ENCODE results near the gene SPG7.

Gene SPG7

DNA sequence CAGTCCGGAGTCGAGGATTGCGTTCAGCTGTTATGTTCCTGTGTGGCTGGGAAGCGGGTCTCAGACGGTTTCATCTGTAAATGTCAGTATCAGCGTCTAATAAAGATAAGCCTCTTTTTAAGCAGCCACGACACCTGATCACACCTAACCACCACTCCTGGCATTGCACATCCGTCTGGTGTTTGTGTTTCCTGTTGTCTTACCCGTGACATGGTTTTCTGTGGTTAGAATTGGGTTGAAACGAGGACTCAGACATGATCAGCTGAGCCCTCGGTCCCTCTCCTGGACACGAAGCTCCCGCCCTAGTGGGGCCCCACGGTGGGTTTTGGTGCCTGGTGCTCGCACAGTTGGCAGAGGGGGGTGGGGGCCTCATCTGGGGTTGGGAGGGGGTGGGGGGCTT, 85.6 kb downstream of the SPG7 start:
- no peaks in the 10 kb centered on the region for H3K9me3 Mint-ChIP-seq (ENCODE audit: low read depth)
- peak overlapping the region; percentile 30 for H3K4me3 Mint-ChIP-seq
- no peaks in the 10 kb centered on the region for H3K27me3 Mint-ChIP-seq
- peaks cover 6% of the 10 kb centered on the region for H3K4me1 Mint-ChIP-seq (ENCODE audit: low read depth)
- no peaks in the 10 kb centered on the region for H3K36me3 Mint-ChIP-seq
- peak overlapping the region; percentile 22 for H3K27ac Mint-ChIP-seq

DNA sequence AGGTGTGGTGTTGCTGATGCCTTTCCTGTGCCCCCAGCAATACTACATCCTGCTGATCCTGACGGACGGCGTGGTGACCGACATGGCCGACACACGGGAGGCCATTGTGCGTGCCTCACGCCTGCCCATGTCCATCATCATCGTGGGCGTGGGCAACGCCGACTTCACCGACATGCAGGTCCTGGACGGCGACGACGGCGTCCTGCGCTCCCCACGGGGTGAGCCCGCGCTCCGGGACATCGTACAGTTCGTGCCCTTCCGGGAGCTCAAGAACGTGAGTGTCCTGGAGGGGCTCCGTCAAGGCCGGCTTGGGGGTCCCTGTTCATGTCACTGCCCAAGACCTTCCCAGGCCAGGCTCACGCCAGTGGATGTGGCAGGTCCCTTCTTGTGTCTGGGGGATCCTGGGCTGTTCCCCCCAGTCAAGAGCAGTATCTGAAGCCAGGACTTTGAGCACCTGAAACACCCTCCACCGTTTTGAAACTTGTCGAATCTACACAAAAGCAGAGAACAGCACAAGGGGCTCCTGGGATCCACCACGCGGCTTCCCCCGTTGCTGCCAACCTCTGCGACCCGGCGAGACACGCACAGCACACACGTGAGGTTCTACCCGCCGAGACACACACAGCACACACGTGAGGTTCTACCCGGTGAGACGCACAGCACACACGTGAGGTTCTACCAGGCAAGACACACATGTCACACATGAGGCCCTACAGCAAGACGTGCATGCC, 87.3 kb downstream of the SPG7 start:
- H3K4me1 Mint-ChIP-seq (ENCODE audit: low read depth): peaks cover 6% of the 10 kb centered on the region
- H3K4me3 Mint-ChIP-seq: no peak overlapping the region
- no peaks in the 10 kb centered on the region for H3K36me3 Mint-ChIP-seq
- no peaks in the 10 kb centered on the region for H3K9me3 Mint-ChIP-seq (ENCODE audit: low read depth)
- no peaks in the 10 kb centered on the region for H3K27me3 Mint-ChIP-seq
- H3K27ac Mint-ChIP-seq: no peak overlapping the region

DNA sequence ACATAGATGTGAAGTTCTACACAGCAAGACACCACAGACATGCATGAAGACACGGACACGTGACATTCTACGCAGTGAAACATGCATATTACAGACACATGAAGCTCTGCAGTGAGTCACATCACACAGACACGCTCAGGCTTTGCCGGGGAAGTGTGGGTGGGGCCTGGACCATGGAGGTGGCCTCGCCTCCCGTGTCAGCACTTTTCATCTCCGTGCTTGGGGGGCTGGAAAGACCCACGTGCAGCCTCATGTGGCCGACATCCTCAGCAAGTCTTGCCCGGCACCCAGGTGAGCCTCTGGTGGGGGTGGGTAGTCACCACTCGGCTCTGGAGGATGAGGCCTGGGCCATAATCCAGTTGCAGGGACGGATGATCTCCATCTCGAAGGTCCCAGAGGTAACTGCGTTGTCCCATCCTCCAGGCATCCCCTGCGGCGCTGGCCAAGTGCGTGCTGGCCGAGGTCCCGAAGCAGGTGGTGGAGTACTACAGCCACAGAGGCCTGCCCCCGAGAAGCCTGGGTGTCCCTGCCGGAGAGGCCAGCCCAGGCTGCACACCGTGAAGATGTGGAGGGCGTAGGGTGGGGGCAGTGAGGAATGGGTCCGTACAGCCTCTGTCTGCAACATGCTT, 88.0 kb downstream of the SPG7 start:
- Mint-ChIP-seq H3K36me3 (no peaks in the 10 kb centered on the region), H3K4me1 (ENCODE audit: low read depth) (peaks cover 6% of the 10 kb centered on the region), H3K9me3 (ENCODE audit: low read depth) (no peaks in the 10 kb centered on the region), H3K27ac (no peak overlapping the region), H3K27me3 (no peaks in the 10 kb centered on the region), H3K4me3 (no peak overlapping the region)

DNA sequence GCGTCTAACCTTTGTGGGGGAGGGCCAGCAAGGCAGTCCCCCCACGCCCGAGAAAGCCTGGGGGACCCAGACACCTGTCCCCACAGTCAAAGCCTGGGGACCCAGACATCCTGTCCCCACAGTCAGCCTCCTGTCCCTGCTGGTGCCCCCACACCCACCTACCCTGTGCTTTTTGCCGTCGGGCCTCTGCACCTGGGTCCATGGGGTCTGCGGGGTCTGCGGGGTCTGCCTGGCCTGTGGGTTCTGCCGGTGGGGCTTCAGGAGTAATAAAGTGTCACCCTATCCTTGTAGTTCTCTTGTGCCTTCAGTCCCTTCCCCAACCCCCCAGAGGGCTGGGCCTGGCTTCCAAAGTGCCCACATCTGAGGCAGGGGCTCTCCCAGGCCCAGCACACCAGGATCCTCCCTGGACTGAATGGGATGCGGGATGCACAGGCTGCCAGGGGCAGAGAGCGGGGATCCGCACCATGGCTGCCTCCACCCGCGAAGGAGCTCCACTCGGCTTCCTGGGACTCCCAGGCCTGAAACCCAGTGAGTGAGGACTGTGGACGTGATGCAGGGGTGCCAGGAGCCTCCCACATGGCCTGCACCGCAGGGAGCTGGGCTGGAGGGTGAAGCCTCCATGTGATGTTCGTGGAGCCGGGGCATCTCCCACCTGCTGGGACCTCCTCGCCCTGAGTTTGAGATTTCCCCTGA, 88.9 kb downstream of the SPG7 start:
- H3K27ac Mint-ChIP-seq: no peak overlapping the region
- H3K4me3 Mint-ChIP-seq: no peak overlapping the region
- peaks cover 7% of the 10 kb centered on the region for H3K4me1 Mint-ChIP-seq (ENCODE audit: low read depth)
- no peaks in the 10 kb centered on the region for H3K36me3 Mint-ChIP-seq
- no peaks in the 10 kb centered on the region for H3K27me3 Mint-ChIP-seq
- no peaks in the 10 kb centered on the region for H3K9me3 Mint-ChIP-seq (ENCODE audit: low read depth)

DNA sequence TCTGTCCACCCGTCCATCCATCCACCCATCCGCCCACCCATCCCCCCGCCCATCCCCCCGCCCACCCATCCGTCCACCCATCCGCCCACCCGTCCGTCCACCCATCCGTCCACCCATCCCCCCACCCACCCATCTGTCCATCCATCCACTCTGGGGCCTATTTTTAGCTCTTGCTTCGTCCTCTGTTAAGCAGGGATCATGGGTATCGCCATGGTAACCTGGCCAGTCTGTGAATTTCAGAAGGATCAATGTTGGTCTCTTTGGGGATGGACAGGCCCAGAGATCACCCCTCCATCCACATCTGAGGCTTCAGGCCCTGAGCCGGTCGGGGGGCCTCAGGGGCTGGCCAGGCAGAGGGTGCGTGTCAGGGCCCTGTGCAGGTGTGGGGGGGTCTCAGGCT, 90.0 kb downstream of the SPG7 start:
- Mint-ChIP-seq H3K4me3 (no peak overlapping the region), H3K36me3 (no peaks in the 10 kb centered on the region), H3K27ac (no peak overlapping the region), H3K4me1 (ENCODE audit: low read depth) (peaks cover 18% of the 10 kb centered on the region), H3K27me3 (peaks cover 2% of the 10 kb centered on the region), H3K9me3 (ENCODE audit: low read depth) (no peaks in the 10 kb centered on the region)

DNA sequence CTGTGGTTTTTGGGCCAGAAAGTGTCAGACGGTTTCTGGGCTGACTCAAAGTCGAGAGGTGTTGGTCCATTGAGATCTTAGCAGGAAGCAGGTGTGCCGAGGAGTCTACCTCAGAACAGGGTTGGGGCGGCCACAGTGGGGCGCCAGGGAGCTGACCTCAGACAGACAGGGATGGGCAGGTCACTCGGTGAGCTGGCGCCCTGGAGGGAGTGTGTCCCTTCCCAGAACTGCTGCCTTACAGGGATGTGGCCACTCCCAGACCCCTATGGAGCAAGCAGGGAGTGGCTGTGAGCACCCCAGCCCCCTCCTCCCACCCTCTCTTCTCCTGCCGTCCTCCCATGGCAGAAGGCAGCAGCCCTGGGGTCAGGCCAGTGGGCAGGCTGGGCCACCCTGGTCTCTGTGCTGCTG, 91.3 kb downstream of the SPG7 start:
- no peak overlapping the region for H3K4me3 Mint-ChIP-seq
- no peaks in the 10 kb centered on the region for H3K36me3 Mint-ChIP-seq
- peaks cover 2% of the 10 kb centered on the region for H3K27me3 Mint-ChIP-seq
- no peak overlapping the region for H3K27ac Mint-ChIP-seq
- no peaks in the 10 kb centered on the region for H3K9me3 Mint-ChIP-seq (ENCODE audit: low read depth)
- peaks cover 12% of the 10 kb centered on the region for H3K4me1 Mint-ChIP-seq (ENCODE audit: low read depth)

DNA sequence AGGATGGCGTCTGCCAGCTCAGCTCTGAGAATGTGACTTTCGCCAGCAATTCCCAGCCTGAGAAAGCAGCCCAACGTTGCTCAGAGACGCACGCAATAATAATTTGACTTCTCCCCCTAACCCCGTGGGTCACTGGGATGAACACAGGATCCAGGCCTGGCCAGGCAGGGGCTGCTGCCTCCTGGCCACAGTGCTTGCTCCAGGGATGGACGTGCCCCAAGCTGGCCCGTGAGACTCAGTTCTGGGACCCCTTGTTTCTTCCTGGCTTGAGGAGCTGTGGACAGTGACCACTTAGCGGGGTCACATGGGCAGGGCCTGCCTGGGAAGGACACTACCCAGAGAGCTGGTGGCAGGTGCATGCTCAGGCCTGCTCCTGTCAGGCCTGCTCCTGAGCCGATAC, 91.7 kb downstream of the SPG7 start:
- peaks cover 12% of the 10 kb centered on the region for H3K4me1 Mint-ChIP-seq (ENCODE audit: low read depth)
- H3K27ac Mint-ChIP-seq: no peak overlapping the region

DNA sequence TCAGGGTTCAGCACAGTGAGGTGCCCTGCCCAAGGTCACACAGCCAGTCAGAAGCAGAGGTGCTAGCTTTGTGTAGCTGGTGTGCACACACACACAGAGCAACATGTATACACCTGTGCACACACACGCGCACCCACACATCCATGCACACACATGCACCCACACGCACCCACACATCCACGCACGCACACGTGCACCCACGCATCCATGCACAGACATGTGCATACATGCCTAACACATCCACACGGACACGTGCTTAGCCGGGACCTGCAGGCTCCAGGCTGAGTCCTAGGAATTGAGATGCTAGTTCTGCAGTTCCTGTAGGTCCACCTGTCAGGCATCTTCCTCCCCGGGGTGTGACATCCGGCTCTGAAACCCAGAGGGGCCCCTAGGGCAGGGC, 92.2 kb downstream of the SPG7 start:
- H3K27me3 Mint-ChIP-seq: peaks cover 2% of the 10 kb centered on the region

More for the DNA sequence above, 91.7 kb downstream of the SPG7 start:
- H3K9me3 Mint-ChIP-seq (ENCODE audit: low read depth): no peaks in the 10 kb centered on the region
- peaks cover 2% of the 10 kb centered on the region for H3K27me3 Mint-ChIP-seq
- no peaks in the 10 kb centered on the region for H3K36me3 Mint-ChIP-seq
- H3K4me3 Mint-ChIP-seq: no peak overlapping the region

DNA sequence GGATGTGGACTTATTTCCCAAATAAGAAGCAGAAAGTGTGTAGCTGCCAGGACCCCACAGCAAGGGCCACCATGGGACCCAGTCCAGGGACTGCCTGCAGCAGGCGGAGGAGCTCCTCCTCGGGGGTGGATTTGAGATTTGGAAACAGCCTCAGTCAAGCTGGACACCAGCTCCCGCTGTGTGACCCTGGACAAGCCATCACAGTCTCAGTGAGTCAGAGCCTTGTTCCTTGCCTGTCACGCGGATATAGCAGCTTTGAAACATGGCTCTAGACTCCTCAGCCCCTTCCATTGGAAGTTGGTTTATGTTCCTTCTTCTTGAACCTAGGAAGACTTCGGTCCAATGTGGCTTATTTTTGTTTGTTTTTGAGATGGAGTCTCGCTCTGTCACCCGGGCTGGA, 92.8 kb downstream of the SPG7 start:
- H3K36me3 Mint-ChIP-seq: no peaks in the 10 kb centered on the region
- peaks cover 2% of the 10 kb centered on the region for H3K27me3 Mint-ChIP-seq
- H3K4me1 Mint-ChIP-seq (ENCODE audit: low read depth): peaks cover 12% of the 10 kb centered on the region
- H3K4me3 Mint-ChIP-seq: no peak overlapping the region
- no peaks in the 10 kb centered on the region for H3K9me3 Mint-ChIP-seq (ENCODE audit: low read depth)
- no peak overlapping the region for H3K27ac Mint-ChIP-seq

More for the DNA sequence above, 92.2 kb downstream of the SPG7 start:
- H3K4me1 Mint-ChIP-seq (ENCODE audit: low read depth): peaks cover 12% of the 10 kb centered on the region
- no peaks in the 10 kb centered on the region for H3K36me3 Mint-ChIP-seq
- H3K4me3 Mint-ChIP-seq: no peak overlapping the region
- H3K27ac Mint-ChIP-seq: no peak overlapping the region
- H3K9me3 Mint-ChIP-seq (ENCODE audit: low read depth): no peaks in the 10 kb centered on the region

DNA sequence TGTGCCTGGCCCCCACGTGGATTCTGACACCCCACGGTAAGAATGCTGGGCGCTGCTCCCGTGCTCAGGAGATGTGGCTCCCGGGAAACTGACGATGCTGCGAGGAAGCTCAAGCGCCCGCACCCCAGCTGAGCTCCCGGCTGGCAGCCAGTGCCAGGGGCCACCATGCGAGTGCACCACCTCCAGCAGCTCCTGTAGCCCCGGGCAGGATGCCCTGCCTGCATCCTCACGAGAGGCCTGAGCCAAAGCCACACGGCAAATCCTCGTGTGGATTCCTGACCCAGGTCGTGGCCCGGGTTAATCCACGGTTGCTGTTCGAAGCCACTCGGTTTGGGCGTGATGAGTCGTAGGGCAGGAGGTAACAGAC, 93.7 kb downstream of the SPG7 start:
- Mint-ChIP-seq H3K36me3 (no peaks in the 10 kb centered on the region), H3K4me3 (no peak overlapping the region), H3K4me1 (ENCODE audit: low read depth) (peaks cover 12% of the 10 kb centered on the region), H3K27me3 (peaks cover 2% of the 10 kb centered on the region), H3K9me3 (ENCODE audit: low read depth) (no peaks in the 10 kb centered on the region), H3K27ac (no peak overlapping the region)

DNA sequence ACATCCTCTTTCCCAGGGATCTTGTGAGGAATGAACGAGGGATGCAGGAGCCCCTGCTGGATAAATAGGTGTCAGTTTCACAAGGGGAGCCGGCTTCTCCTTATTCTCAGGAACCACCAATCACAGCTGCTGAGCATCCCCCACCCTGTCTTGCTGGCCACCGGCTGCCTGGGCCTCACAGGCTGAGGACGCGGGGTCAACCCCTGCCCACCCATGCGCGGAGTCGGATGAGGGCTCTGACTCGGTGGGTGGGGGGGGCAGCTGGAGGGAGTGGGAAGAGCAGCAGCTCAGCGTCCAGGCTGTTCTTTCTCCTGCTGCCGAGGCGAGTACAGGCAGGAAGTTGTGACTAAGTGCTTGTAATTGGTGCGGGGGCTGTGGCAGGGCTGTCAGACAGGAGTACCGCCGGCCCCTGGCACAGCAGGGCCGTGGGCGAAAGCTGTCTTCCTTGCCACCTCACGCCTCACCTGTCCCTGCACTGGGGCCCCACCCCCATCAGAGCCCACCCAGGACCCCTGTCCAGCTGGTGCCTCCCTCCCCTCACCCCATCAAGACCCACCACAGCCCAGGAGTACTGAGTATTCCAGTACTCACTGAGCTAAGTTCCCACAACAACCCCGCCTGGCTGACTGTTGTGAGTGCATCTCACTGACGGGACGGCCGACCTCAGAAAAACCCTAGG, 94.2 kb downstream of the SPG7 start:
- H3K36me3 Mint-ChIP-seq: no peaks in the 10 kb centered on the region
- H3K27me3 Mint-ChIP-seq: peaks cover 2% of the 10 kb centered on the region
- H3K4me3 Mint-ChIP-seq: peak overlapping the region; percentile 52
- H3K4me1 Mint-ChIP-seq (ENCODE audit: low read depth): peaks cover 12% of the 10 kb centered on the region
- H3K9me3 Mint-ChIP-seq (ENCODE audit: low read depth): no peaks in the 10 kb centered on the region
- no peak overlapping the region for H3K27ac Mint-ChIP-seq

DNA sequence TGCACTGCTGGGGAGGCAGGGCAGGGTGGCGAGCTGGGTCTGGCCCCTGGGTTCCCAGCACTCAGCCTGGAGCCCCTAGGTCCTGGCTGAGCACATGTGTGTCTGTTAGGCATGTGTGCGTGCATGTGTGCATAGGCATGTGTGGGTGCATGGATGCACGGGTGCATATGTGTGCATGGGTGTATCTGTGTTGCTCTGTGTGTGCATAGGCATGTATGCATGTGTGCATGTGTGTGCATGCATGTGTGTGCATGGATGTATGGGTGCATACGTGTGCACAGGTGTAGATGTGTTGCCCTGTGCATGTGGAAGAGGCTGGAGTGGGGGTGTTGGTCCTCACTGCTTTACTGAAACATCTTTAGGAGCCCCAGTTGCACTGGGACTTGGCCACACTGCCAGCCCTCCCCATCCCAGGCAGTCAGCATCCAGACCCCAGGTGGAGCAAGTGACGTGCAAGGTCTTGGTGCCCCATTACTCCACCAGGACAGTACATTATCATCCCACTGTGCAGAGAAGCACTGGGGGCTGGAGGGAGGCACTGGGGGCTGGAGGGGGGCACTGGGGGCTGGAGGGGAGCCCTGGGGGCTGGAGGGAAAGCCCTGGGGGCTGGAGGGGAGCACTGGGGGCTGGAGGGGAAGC, 94.9 kb downstream of the SPG7 start:
- no peaks in the 10 kb centered on the region for H3K36me3 Mint-ChIP-seq
- no peak overlapping the region for H3K27ac Mint-ChIP-seq
- H3K4me3 Mint-ChIP-seq: peak overlapping the region; percentile 52
- H3K9me3 Mint-ChIP-seq (ENCODE audit: low read depth): no peaks in the 10 kb centered on the region
- H3K27me3 Mint-ChIP-seq: peaks cover 2% of the 10 kb centered on the region
- peaks cover 12% of the 10 kb centered on the region for H3K4me1 Mint-ChIP-seq (ENCODE audit: low read depth)

DNA sequence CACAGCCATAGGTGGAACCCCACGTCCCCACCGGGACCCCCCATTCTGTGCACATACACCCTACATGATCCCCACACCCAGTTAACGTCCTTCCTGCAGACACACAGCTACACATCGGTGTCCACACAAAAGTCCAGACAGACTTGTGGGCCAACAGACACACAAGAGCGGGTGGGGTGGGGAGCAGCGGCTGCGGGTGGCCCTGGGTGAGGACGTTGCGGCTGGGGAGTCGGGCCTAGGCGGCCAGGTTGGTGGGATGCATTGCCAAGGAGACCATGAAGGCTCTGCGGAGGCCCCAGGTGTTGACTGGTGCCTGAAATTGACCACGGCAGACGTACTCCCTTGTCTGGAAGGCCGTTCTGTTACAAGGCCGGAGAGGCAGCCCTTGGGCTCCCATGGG, 96.6 kb downstream of the SPG7 start:
- H3K27me3 Mint-ChIP-seq: peaks cover 2% of the 10 kb centered on the region

DNA sequence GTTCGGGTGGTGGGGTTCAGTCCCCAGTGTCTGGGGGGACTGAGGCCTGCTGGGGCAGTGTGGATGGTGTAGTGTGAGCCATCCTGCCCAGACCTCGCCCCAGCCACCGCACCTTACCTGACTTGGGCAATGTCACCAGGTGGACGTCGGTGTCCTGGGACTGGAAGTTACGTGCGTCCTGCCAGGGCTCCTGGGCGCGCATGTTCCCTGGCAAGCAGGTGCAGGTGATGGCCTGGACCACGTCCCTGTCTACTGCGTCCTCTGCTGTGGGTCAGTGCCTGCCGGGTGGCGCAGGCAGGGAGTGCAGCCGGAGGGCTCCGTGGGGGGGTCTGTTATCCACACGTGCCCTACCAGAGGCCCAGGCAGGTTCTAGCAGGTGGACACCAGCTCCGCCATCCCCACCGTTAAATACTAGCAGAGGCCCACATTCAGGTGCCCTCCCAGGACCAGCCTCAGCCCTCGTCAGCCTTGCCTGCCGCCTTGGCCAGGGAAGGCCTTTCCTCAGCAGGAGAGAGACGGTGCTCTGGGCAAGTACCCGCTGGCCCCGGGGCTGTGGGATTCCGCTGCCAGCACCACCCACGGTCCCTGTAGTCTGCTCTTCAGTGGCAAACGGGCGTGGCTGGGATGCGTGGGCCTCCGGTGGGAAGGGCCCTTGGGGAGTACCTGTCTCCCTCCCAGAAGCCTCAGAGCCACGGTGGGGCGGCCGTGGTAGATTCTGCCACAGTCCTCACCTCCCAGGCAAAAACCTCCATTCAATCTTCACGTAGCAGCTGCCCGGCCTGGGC, 97.2 kb downstream of the SPG7 start:
- Mint-ChIP-seq H3K27ac (no peak overlapping the region), H3K27me3 (peaks cover 2% of the 10 kb centered on the region), H3K36me3 (no peaks in the 10 kb centered on the region), H3K4me1 (ENCODE audit: low read depth) (peaks cover 12% of the 10 kb centered on the region), H3K9me3 (ENCODE audit: low read depth) (no peaks in the 10 kb centered on the region), H3K4me3 (no peak overlapping the region)

More for the DNA sequence above, 96.6 kb downstream of the SPG7 start:
- no peak overlapping the region for H3K4me3 Mint-ChIP-seq
- H3K4me1 Mint-ChIP-seq (ENCODE audit: low read depth): peaks cover 12% of the 10 kb centered on the region
- H3K27ac Mint-ChIP-seq: no peak overlapping the region
- H3K36me3 Mint-ChIP-seq: no peaks in the 10 kb centered on the region
- no peaks in the 10 kb centered on the region for H3K9me3 Mint-ChIP-seq (ENCODE audit: low read depth)
